Smooth muscle cell (in vitro differentiated cells): Measurements from ENCODE around the gene RNF31. TPM values are rescaled to one million over a fixed set of nuclear protein-coding genes. Genes with fewer than 3 reads are reported as not detected.

Experiments
- DNase-seq: peaks from one replicate; lab custom pipeline; 2025; ENCODE audit not compliant: unreplicated experiment; lab: John Stamatoyannopoulos, UW
- H2AFZ ChIP-seq: fragments of 200-600 bp; sonication (generic); 2 replicates; pipeline ENCODE4 v1.6.0; 2016; ENCODE audit warnings: antibody characterized with exemption, low read depth, mild to moderate bottlenecking
- H3F3A ChIP-seq: fragments of 200-600 bp; sonication (generic); 2 replicates; pipeline ENCODE4 v1.6.0; 2017; ENCODE audit warnings: antibody characterized with exemption, low read depth
- H3K27ac ChIP-seq: fragments of 200-600 bp; sonication (generic); 2 replicates; pipeline ENCODE4 v1.5.1; 2016; ENCODE audit warnings: low read depth, mild to moderate bottlenecking
- H3K27me3 ChIP-seq: fragments of 200-600 bp; sonication (generic); 2 replicates; pipeline ENCODE4 v1.6.1; 2016; ENCODE audit warnings: low read depth, mild to moderate bottlenecking
- H3K36me3 ChIP-seq: fragments of 200-600 bp; sonication (generic); 2 replicates; pipeline ENCODE4 v1.5.1; 2016; ENCODE audit warnings: low read depth
- H3K4me1 ChIP-seq: fragments of 200-600 bp; sonication (generic); 2 replicates; pipeline ENCODE4 v1.5.1; 2016; ENCODE audit warnings: low read depth
- H3K4me2 ChIP-seq: fragments of 200-600 bp; sonication (generic); 2 replicates; pipeline ENCODE4 v1.6.0; 2016; ENCODE audit warnings: mild to moderate bottlenecking
- H3K4me3 ChIP-seq: fragments of 200-600 bp; sonication (generic); 2 replicates; pipeline ENCODE4 v1.5.1; 2016; ENCODE audit warnings: mild to moderate bottlenecking
- H3K79me2 ChIP-seq: fragments of 200-600 bp; sonication (generic); 2 replicates; pipeline ENCODE4 v1.6.0; 2016; ENCODE audit warnings: low read depth, mild to moderate bottlenecking
- H3K9ac ChIP-seq: fragments of 200-600 bp; sonication (generic); 2 replicates; pipeline ENCODE4 v1.6.0; 2016; ENCODE audit warnings: low read depth
- H3K9me3 ChIP-seq: fragments of 200-600 bp; sonication (generic); replicated peaks from 2 replicates; pipeline ENCODE4 v1.5.1; 2016; ENCODE audit warnings: low read depth
- H4K20me1 ChIP-seq: fragments of 200-600 bp; sonication (generic); 2 replicates; pipeline ENCODE4 v1.6.0; 2016; ENCODE audit warnings: low read depth
- CTCF ChIP-seq: fragments of 200-600 bp; sonication (generic); IDR thresholded peaks from 2 replicates; pipeline ENCODE4 v1.5.1; 2017; ENCODE audit warnings: borderline replicate concordance, mild to moderate bottlenecking, antibody characterized with exemption; ENCODE audit not compliant: insufficient read depth, poor library complexity, severe bottlenecking
- WGBS: methylation state at CpG from one replicate; pipeline ENCODE4 v1.1.7; 2016; ENCODE audit warnings: low lambda C conversion rate; 5-methylcytosine and 5-hydroxymethylcytosine counted together
- polyA plus RNA-seq: library from polyadenylated mRNA; unstranded; fragments of >200 nt; fragmentation: Nextera tagmentation; extraction: Ambion mirVana; gene quantifications from 2 replicates; pipeline ENCODE4 v1.2.1, GENCODE V29; 2016
- total RNA-seq: library from RNA; depleted of rRNA; stranded (reverse); fragments of >200 nt; gene quantifications from 2 replicates; pipeline ENCODE4 v1.2.3, GENCODE V29; 2014

The RNF31 gene
- total and polyA plus RNA-seq, 2 experiments from 2014 or later: 25.4 to 74.8 TPM

GRCh38 chr14:24155100-24155499, 7.8 kb downstream of the RNF31 start:
- 100% methylated on average over 10 of the region's 10 CpGs for WGBS
- Histone ChIP-seq H3K79me2 (no peaks in the 10 kb centered on the region), H3K27ac (no peak overlapping the region), H3K9me3 (no peaks in the 10 kb centered on the region), H4K20me1 (no peaks in the 10 kb centered on the region), H3K9ac (no peak overlapping the region), H3K4me3 (no peak overlapping the region), H2AFZ (no peak overlapping the region), H3K36me3 (no peaks in the 10 kb centered on the region), H3K4me2 (no peak overlapping the region), H3K27me3 (no peaks in the 10 kb centered on the region), H3K4me1 (no peaks in the 10 kb centered on the region), H3F3A (peaks cover 9% of the 10 kb centered on the region)
- no peak for TF ChIP-seq CTCF
- no peak for DNase-seq

- no peak overlapping the region for H2AFZ ChIP-seq
- WGBS: 100% methylated on average over 1 of the region's 1 CpG
- no peaks in the 10 kb centered on the region for H3K36me3 ChIP-seq
- H3K4me2 ChIP-seq: no peak overlapping the region
- no peak for TF ChIP-seq CTCF
- H3K79me2 ChIP-seq: peaks cover 7% of the 10 kb centered on the region
- H3K4me1 ChIP-seq: peaks cover 4% of the 10 kb centered on the region
- no peaks in the 10 kb centered on the region for H4K20me1 ChIP-seq
- H3K9ac ChIP-seq: no peak overlapping the region
- H3K27me3 ChIP-seq: no peaks in the 10 kb centered on the region
- H3F3A ChIP-seq: peaks cover 14% of the 10 kb centered on the region
- H3K4me3 ChIP-seq: no peak overlapping the region
- no peaks in the 10 kb centered on the region for H3K9me3 ChIP-seq
- DNase-seq: no peak
- H3K27ac ChIP-seq: no peak overlapping the region
Measured at GRCh38 chr14:24156840-24157239, 9.5 kb downstream of the RNF31 start.

- Histone ChIP-seq H3K4me2 (no peak overlapping the region), H3K9ac (no peak overlapping the region), H4K20me1 (no peaks in the 10 kb centered on the region), H3K4me3 (no peak overlapping the region), H3K27me3 (no peaks in the 10 kb centered on the region), H2AFZ (no peak overlapping the region), H3K4me1 (peaks cover 7% of the 10 kb centered on the region), H3K9me3 (no peaks in the 10 kb centered on the region), H3F3A (peaks cover 14% of the 10 kb centered on the region), H3K79me2 (peaks cover 12% of the 10 kb centered on the region), H3K36me3 (no peaks in the 10 kb centered on the region), H3K27ac (no peak overlapping the region)
- whole genome bisulfite sequencing: 95% methylated on average over 12 of the region's 12 CpGs
- no peak for DNase-seq
- no peak for TF ChIP-seq CTCF
Measured at GRCh38 chr14:24157331-24157730, 10.0 kb downstream of the RNF31 start.

- no peak for TF ChIP-seq CTCF
- H2AFZ ChIP-seq: no peak overlapping the region
- H4K20me1 ChIP-seq: no peaks in the 10 kb centered on the region
- no peak overlapping the region for H3K4me3 ChIP-seq
- H3F3A ChIP-seq: peaks cover 14% of the 10 kb centered on the region
- H3K4me1 ChIP-seq: peaks cover 7% of the 10 kb centered on the region
- H3K4me2 ChIP-seq: no peak overlapping the region
- H3K27me3 ChIP-seq: no peaks in the 10 kb centered on the region
- 96% methylated on average over 11 of the region's 11 CpGs for WGBS
- no peaks in the 10 kb centered on the region for H3K36me3 ChIP-seq
- DNase-seq: no peak
- H3K27ac ChIP-seq: peak overlapping the region; percentile 32
- H3K79me2 ChIP-seq: peaks cover 14% of the 10 kb centered on the region
- H3K9ac ChIP-seq: no peak overlapping the region
- no peaks in the 10 kb centered on the region for H3K9me3 ChIP-seq
Measured at GRCh38 chr14:24159777-24160498, 12.6 kb downstream of the RNF31 start.
